Gastroesophageal sphincter (tissue), 3 donors: ENCODE measurements around the gene LYSMD2.

Experiments used
- EP300 ChIP-seq: sonication (generic); formaldehyde crosslinking; IDR thresholded peaks from one replicate; pipeline ENCODE4 v1.6.1; 2017; ENCODE audit warnings: antibody characterized with exemption, mild to moderate bottlenecking
- TF ChIP-seq, protein P1 (sequence below), 4 experiments: fragments of 200-600 bp in 2 of 4; fragments of 450-650 bp in 2 of 4; sonication (generic) in 1 of 4; IDR thresholded peaks; one replicate each; pipeline ENCODE4 v1.5.1; 2017 to 2019; ENCODE audit warnings: antibody characterized with exemption in 4 of 4, mild to moderate bottlenecking in 2 of 4, moderate library complexity in 2 of 4

DNA sequence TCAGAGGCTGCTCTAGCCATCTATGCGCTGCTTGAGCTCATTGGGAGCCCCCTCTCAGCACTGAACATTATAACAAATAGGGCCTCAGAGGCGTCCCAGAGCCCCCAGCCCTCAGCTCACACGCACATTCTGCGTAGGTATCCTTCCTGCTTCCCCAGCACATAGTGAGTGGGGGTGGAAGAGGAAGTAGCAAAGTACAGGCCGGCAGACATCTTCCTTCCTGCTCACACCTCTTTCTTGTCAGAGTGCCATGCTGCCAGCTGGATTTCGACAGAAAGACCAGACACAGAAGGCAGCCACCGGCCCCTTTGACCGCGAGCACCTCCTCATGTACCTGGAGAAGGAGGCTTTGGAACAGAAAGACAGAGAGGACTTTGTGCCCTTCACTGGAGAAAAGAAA, 30.6 kb upstream of the LYSMD2 start:
- no peak for TF ChIP-seq EP300
- TF ChIP-seq, protein P1, sequence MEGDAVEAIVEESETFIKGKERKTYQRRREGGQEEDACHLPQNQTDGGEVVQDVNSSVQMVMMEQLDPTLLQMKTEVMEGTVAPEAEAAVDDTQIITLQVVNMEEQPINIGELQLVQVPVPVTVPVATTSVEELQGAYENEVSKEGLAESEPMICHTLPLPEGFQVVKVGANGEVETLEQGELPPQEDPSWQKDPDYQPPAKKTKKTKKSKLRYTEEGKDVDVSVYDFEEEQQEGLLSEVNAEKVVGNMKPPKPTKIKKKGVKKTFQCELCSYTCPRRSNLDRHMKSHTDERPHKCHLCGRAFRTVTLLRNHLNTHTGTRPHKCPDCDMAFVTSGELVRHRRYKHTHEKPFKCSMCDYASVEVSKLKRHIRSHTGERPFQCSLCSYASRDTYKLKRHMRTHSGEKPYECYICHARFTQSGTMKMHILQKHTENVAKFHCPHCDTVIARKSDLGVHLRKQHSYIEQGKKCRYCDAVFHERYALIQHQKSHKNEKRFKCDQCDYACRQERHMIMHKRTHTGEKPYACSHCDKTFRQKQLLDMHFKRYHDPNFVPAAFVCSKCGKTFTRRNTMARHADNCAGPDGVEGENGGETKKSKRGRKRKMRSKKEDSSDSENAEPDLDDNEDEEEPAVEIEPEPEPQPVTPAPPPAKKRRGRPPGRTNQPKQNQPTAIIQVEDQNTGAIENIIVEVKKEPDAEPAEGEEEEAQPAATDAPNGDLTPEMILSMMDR (IDR thresholded peaks at IDR 0.05): no peak
